NCI-H128 (cell line): ENCODE data around the gene EIF2D.
"Not testable (repeated sequence)": the region's sequence is repeated elsewhere in the genome, so short reads cannot be mapped to it uniquely, and the experiment has no call there.

Experiments used
- DNase-seq: peaks from one replicate; lab custom pipeline; 2025; ENCODE audit not compliant: unreplicated experiment; lab: John Stamatoyannopoulos, UW

The EIF2D gene

DNA sequence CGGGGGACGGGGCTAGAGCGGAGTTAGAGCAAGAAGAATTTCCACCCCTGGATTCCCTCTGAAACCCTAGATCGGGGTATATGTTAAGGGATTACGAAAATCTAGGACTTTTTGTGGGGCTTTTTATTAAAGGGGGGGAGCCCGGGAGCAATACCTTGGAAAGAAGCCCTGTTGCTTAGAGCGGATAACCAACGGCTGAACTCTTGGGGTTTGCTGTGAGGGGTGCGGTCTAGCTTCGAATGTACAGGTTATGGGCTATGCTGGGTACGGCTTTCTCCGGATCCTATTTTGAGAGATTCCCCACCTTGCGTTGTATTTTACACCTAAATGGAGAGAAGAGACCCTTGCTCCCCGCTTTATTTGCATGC, 23.7 kb upstream of the EIF2D start:
- no peak for DNase-seq

DNA sequence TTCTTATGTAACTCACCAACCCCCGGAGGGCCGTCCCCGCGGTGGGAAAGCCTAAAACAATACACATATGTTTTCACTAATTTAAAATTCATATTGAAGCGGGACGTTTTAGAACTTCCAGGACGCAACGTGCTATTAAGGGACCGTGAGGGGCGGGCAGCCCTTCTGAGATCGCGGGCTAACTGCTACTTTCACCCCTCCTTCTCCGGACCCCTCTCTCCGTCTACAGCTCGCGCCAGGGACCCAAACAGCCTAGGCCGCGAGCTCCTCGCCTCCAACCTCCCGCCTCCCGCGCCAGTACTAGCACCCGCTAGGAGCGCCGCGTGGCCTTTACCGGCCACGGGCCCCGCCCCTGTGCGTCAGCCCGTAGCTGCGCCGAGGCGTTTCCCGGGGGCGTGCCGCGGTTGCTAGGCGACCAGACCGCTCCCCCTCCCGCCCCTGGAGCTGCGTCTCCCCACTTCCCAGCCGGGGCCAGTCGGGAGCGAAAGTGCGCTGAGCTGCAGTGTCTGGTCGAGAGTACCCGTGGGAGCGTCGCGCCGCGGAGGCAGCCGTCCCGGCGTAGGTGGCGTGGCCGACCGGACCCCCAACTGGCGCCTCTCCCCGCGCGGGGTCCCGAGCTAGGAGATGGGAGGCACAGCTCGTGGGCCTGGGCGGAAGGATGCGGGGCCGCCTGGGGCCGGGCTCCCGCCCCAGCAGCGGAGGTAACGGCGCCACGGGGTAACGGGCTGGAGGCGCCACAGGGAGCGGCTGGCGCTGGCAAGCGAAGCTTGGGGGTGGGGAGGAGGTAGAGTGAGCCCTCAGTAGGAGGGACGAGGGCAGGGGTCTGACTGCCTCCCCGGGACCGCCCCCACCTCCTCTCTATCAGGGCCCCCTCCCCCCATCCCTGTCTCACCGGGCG, 23.1 kb upstream of the EIF2D start, which contains the start of gene DYRK3:
Gene DYRK3, plus strand, starts transcription at position 457 of the 898 bp plus-strand sequence. Its CDS starts 168 bp downstream, at position 625.
- DNase-seq, result peak; percentile 94

DNA sequence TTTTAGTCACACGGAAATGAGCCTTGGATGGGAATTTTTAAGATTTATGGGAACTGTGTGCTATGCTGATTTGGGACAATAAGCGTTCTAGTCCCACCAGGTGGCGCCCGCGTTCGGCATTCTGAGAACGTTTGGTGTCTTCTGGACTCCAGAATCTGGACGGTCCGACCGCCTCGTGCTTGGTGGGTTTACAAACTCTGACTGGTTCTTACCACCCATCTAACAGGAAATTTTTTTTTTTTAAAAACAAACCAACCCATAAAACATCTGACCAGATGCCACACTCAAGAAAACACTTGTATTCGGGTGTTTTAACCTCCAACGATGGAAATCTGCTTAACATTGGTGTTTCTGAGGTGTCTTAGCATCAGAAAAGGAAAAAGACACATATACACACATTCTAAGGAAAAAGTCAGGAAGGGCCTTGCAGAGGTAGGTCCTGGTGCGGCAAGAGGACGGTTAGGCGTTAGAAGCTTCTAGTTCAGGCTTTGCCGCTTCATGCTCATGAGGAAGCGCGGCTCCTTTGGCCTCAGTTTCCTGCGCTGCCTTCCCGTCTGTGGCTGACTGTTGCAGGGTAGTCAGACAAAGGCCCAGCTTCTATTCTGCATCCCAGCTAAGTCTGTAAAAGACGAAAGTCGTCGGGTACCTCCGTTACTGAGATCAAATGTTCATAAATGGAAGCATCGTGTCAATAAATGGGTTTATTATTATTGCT, 22.3 kb upstream of the EIF2D start:
- peak; percentile 89 for DNase-seq

DNA sequence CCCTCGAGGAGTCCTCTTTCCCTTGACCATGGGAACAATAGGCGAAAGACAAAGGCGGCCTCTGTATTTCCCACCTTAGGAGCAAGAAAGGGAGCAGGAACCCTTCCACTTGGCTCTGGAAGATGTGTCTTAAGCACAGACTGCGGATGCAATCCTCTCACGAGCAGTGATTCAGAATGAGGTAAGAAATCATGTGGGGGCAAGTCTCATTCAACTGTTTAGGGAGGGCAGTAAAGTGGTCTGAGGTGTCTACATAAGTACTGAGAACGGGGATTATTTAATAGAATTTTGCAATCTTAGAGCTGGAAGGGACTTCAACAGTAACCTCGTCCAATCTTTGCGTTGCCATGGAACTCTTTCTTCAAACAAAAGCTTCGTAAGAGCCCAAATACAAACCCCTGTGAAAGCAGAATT, 21.4 kb upstream of the EIF2D start:
- DNase-seq, result no peak

DNA sequence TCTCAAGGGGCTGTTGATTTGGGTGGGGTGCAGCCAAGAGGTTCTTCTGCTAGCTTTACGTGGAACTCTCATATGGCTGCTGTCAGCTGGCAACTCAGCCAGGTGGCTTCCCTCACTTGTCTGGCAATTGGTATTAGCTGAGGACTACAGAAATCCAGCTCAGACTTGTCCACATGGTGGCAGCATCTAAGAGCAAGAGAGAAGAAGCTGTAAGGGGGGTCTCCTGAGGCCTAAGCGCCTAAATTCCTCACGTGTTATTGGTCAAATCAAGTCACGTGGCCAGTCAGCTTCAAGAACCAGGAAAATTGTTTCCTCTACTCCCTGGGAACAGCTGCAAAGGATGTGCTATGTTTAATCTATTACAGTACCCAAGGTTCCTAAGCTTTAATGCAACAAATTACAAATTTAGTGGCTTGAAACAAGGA, 18.8 kb upstream of the EIF2D start:
- DNase-seq, result peak; percentile 63

DNA sequence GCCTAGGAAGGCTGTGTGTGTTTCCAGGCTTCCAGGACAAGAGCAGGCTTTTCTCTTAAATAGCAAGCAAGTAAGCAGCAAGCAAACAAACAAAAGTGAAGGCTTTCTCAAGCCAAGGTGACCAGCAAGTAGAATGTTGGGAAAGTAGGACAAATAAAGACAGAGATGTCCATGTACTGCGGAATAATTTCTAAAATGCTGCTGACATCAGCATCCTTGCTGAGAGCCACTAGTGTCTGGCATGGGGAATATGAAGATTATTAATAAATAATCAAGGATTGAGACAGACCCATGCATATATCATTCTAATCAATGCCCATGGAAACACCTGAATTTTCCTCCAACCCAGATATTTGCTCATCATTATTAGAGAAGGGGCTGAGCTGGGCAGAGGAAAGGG, 16.7 kb upstream of the EIF2D start:
- no peak for DNase-seq

DNA sequence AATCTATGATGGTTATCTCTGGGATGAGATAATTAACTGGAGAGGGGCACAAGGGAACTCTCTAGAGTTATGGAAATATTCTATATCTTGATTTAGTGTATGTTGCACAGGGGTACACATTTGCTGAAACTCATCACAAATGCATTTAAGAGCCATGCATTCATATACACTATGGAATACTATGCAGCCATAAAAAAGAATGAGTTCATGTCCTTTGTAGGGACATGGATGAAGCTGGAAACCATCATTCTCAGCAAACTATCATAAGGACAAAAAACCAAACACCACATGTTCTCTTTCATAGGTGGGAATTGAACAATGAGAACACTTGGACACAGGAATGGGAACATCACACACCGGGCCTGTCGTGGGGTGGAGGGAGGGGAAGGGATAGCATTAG, 14.1 kb upstream of the EIF2D start:
- not testable (repeated sequence) for DNase-seq

DNA sequence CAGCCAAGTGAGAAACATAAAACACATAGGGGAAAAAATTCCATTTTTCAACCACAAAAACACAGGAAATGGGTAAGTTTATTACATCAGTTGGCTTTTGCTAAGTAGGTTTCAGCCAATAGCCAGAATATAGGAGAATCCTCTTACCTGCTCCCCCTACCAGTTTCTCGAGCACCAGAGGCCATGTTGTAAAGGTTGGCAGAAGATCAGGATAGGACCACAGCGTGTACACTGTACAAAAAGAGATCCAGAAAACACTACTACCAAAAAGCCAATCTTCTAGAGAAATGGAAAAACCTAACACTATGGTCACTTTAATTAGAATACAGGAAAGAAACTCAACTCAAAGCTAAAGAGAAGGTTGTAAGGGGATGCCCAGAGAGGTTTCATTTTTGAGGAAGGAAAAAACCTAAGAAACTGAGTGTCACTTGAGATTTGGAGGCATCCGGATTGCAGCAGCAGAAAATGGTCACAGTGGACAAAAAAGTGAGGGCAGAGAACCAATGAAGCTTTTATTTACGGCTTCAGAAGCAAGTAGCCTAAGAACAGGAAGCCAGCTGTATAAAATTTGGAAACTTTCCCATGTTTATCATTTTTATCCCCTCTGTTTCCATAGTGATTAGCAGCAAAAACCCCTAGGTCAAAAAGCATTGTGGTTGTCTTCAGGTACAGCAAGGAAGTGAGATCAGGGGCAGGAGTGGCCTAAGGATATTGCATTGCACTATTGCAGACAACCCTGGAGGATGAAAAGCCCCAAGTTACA, 2.9 kb downstream of the EIF2D start:
- no peak for DNase-seq

DNA sequence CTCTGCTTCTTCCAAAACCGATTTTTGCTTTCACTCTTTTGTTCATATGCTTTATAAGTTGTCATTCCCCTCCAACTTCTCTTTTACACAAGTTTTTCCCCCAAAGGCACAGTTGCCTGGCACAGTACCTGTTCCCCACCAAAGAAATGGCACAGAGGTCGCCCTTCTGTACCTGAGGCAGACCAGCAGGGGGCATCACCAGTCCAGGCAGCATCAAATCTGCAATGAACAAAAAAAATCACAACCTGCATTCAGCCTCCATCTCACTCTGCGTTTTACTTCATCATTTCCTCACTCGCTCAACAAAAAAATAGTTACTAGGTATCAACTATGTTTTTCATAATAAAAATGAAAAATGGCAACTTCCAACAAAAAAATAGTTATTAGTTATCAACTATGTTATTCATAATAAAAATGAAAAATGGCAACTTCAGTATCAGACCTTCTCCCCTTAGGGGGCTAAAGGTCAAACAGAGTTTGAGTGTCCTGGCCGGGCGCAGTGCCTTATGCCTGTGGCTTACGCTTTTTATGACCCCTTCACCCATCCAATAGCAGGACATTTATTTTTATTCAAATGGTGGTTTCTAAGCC, 4.1 kb downstream of the EIF2D start:
- DNase-seq, result no peak

DNA sequence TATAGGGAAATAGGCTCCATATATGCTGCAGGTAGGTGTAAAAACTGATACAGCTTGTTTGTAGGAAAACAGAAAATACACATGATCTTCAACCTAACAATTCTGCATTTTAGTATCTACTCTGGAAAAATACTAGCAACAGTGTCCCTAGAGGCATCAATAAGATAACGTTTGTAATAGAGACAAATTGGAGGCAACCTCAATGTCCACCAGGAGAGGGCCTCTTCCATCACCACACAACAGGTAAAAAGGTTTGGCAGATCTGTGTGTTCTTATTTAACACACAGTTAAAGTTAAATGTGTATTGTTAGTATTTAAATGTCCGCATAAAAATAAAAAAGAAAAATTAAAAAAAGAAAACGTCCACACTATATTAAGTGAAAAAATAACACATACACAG, 5.4 kb downstream of the EIF2D start:
- DNase-seq, result no peak

DNA sequence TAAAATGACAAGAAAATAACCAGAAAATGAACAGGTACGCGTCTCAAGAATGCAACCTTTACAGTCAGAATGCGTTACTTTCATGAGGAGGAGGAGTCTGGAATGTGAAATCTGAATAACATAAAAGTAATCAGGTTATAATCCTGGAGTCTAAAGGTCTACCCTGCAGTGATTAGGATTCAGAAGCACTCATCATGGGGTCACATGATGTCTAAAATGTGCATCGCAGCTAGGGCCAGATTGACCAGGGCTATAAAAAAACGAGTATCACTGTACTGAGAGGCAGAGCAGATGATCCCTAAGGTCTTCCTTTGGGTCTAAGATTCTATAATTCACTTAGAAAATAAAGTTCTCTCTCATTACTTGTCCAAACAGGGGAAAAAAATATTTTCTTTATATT, 7.4 kb downstream of the EIF2D start:
- DNase-seq, result no peak

DNA sequence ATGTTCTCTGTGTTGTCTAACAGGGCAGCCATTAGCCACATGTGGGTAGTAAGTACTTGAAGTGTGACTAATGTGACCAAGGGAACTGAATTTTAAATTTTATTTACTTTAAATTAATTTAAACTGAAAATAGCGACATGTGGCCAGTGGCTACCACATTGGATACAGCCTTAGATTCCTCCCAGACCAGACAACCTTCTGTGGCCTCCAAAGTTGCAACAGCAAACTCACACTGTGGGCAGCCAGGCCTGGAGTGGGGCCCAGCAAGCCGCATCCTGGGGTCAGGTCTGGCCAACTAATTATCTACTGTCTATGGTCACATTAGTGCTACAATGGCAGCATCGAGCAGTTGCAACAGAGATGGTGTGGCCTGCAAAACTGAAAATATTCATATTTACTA, 11.7 kb downstream of the EIF2D start:
- DNase-seq, result no peak

DNA sequence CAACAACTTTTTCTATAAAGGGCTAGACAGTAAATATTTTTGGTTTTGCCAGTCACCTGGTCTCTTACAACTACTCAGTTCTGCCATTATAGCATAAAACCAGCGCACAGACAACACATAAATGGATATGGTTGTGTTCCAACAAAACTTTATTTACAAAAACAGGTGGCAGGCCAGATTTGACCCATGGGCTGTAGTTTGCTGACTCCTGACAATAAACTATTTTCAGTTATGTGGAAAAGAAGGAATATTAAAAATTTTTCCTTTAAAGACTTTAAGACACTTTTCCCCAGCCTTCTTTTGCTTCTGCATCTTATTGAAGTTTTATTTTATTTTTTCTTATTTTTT, 16.0 kb downstream of the EIF2D start:
- no peak for DNase-seq

DNA sequence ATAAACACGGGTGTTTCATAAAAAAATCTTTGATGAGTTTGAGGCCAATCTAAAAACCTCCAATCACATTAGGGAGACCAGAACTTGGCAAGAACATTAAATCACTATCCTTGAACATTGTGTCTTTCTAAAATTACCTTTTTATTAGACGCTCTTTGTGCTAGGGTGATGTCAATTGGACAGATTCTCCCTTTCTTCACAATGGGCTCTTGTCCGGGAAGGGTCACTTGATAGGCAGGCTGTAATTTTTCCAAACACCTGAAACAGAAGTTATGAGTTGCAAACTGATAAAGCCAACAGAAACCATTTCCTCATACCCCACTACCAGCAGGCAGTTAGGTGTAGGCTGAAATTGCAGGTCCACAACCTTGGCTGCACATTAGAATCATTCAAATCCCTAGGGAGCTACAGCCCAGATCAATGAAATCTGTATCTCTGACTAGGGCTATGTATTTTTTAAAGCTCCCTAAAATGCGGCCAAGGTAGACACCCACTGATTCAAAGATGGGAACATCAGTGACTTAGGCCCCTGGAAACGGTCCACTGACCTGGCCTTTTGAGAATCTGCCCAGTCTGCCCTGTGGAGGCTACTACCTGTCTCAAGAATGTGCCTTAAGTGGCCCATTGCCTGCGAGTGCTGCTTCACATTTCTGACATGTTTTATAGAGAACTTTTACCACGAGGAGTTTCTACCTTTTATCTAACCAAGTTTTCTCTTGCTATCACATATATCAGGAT, 16.5 kb downstream of the EIF2D start:
- no peak for DNase-seq

DNA sequence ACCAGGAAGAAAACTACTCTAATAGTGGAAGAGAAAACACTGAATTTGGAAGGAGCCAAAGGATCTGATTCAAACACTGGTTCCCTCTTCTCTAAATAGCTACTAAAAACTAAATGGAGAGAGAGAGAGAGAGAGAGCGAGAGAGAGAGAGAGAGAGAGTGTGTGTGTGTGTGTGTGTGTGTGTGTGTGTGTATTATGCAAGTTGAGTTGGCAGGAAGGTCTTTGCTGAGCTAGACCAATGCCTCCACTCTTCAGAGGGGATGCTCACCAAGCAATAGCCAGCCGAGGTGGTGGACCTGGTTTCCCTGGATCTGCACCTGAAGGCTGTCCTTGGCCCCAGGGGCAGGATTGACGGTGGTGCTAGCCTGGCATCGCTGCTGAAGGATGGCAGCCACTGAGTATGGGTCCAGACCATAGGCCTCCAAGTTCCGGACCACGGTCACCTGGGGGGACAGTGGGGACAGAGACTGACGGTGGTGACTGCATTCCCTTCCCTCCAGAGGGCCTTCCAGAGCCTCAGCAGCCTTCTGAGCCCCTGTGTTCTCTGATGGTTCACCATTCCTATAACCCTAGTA, 18.8 kb downstream of the EIF2D start:
- no peak for DNase-seq

DNA sequence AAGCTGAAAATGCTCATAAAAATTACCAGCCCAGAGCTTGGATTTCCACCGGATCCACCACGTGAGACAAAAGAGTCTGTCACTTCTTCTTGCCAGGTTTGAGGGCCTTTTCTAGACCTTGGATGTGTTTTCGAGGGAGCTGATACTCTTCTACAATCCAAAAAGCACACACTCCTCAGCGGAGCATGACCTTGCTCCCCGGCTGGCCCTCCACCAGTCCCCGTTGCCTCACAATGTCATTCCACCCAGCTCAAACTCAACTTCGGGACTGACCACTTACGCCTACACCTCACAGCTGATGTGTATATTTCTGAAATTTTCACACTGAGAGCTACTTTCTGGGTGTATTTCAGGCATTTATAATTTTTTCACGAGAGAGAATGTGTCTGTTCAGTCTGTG, 20.6 kb downstream of the EIF2D start:
- DNase-seq, result no peak

DNA sequence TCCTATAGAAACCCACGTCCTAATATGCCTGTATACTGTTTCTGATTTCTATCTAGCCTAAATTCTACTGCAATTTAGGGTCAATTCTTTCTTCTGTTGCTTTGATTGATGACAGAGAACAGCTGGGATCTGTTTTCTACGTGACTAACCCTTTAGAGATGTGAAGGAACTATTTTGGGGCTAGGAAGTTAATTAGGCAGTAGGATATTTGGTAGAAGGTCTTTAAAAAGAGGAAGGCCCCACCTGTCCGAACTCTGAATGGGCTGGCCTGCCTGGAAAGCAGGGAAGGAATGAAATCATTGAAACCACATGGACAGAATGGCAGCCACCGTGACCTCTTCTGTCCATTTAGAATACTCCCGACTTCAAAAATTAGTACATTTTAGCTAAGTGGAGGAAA, 21.0 kb downstream of the EIF2D start:
- no peak for DNase-seq

DNA sequence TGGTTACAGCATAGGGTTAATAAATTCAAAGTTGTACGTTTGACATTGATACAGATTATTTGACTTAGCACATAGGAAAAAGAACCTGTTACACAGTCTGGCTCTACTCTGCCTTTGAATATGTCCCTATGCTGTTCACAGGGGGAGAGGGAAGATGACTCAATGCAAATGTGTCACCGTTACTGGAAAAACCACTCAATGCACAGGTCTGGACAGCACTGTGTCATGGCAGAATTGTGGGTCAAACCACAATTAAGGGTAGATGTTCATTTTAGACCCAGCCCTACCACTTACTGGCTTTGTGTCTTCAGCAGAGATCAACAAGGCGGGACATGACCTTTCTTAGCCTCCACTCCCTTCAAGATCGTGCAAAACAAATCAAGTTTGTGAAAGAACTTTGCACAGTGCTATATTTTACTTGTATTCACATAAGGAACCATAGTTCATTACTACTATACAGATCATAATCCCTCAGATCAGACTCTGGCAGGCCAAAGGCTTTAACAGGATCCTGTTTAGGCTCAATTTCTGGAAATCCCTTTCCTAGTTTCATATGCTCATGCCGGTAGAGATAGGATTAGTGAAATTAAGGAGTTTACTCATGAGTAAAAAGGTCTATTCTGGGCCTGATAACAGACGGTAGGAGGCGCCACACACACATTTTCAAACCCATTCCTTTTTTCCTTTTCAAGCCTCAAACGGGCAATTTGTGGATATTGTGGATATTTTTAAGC, 22.1 kb downstream of the EIF2D start:
- no peak for DNase-seq

DNA sequence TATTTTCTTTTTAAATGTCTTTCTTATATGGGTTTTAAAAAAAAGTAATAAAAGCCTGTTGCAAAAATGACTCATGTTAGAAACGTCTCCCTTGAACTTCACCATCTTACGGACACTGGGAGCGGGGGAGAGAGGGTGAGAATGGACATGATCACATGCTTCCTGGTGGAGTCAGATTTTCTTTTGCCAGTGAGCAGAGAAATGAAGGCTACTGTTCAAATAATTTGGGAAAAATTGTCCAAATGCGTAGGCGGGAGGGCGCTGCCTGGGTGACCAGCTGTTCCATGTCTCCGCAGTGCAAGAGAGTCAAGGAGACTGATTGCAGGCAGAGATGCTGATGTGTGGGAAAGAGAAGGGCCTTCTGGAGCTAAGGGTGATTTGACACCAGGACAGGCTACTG, 23.1 kb downstream of the EIF2D start:
- no peak for DNase-seq

DNA sequence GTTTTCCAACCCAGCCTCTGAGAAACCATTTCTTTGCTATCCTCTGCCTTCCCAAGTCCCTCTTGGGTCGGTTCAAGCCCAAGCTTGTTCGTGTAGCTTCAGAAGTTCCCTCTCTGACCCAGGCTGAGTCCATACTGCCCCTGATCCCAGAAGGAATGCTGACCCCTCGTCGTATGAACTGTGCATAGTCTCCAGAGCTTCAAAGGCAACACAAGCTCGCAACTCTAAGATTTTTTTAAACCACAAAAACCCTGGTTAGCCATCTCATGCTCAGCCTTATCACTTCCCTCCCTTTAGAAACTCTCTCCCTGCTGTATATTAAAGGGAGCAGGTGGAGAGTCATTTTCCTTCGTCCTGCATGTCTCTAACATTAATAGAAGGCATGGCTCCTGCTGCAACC, 23.8 kb downstream of the EIF2D start:
- no peak for DNase-seq
